ENCODE data around the gene TMEM266. TPM values are rescaled to one million over a fixed set of nuclear protein-coding genes. Genes with fewer than 3 reads are reported as not detected.

The TMEM266 gene
- total RNA-seq, 1 donor from 2014 or later: not detected

GRCh38 chr15:76070192-76070591 is 10.4 kb downstream of the TMEM266 start:
- no peak for DNase-seq (ENCODE audit: low read depth, low spot score)

GRCh38 chr15:76070921-76071635 is 11.3 kb downstream of the TMEM266 start:
- no peak for DNase-seq (ENCODE audit: low read depth, low spot score)

- DNase-seq (ENCODE audit: low read depth, low spot score): no peak
Measured at GRCh38 chr15:76071806-76072205, 12.0 kb downstream of the TMEM266 start.

GRCh38 chr15:76073554-76073953 is 13.8 kb downstream of the TMEM266 start:
- no peak for DNase-seq (ENCODE audit: low read depth, low spot score)

GRCh38 chr15:76075046-76075445 is 15.3 kb downstream of the TMEM266 start:
- no peak for DNase-seq (ENCODE audit: low read depth, low spot score)

- DNase-seq (ENCODE audit: low read depth, low spot score): no peak
Measured at GRCh38 chr15:76078285-76078877, 18.6 kb downstream of the TMEM266 start.

- DNase-seq (ENCODE audit: low read depth, low spot score): no peak
Measured at GRCh38 chr15:76084256-76084655, 24.5 kb downstream of the TMEM266 start.

GRCh38 chr15:76098685-76099084 is 38.9 kb downstream of the TMEM266 start:
- no peak for DNase-seq (ENCODE audit: low read depth, low spot score)

- DNase-seq (ENCODE audit: low read depth, low spot score): no peak
Measured at GRCh38 chr15:76099388-76099787, 39.6 kb downstream of the TMEM266 start.

- DNase-seq (ENCODE audit: low read depth, low spot score): no peak
Measured at GRCh38 chr15:76100361-76100760, 40.6 kb downstream of the TMEM266 start.

- DNase-seq (ENCODE audit: low read depth, low spot score): no peak
Measured at GRCh38 chr15:76101655-76102054, 41.9 kb downstream of the TMEM266 start.

GRCh38 chr15:76105391-76105790 is 45.6 kb downstream of the TMEM266 start:
- no peak for DNase-seq (ENCODE audit: low read depth, low spot score)

GRCh38 chr15:76105911-76106310 is 46.1 kb downstream of the TMEM266 start:
- no peak for DNase-seq (ENCODE audit: low read depth, low spot score)

- DNase-seq (ENCODE audit: low read depth, low spot score): no peak
Measured at GRCh38 chr15:76107169-76107568, 47.4 kb downstream of the TMEM266 start.

- DNase-seq (ENCODE audit: low read depth, low spot score): no peak
Measured at GRCh38 chr15:76108021-76108723, 48.4 kb downstream of the TMEM266 start.

GRCh38 chr15:76109046-76109445 is 49.3 kb downstream of the TMEM266 start:
- DNase-seq (ENCODE audit: low read depth, low spot score): no peak

- no peak for DNase-seq (ENCODE audit: low read depth, low spot score)
Measured at GRCh38 chr15:76114561-76114960, 54.8 kb downstream of the TMEM266 start.

- DNase-seq (ENCODE audit: low read depth, low spot score): no peak
Measured at GRCh38 chr15:76116138-76116885, 56.5 kb downstream of the TMEM266 start.

- DNase-seq (ENCODE audit: low read depth, low spot score): no peak
Measured at GRCh38 chr15:76117181-76117580, 57.4 kb downstream of the TMEM266 start.

- no peak for DNase-seq (ENCODE audit: low read depth, low spot score)
Measured at GRCh38 chr15:76118767-76119166, 59.0 kb downstream of the TMEM266 start.

- DNase-seq (ENCODE audit: low read depth, low spot score): no peak
Measured at GRCh38 chr15:76123031-76123430, 63.2 kb downstream of the TMEM266 start.

- no peak for DNase-seq (ENCODE audit: low read depth, low spot score)
Measured at GRCh38 chr15:76127169-76127568, 67.4 kb downstream of the TMEM266 start.
